CD4-positive, alpha-beta T cell treated with Interleukin-15 for 4 hours (primary cell): ENCODE data around the gene CYLC2.

ENCODE experiments used
- DNase-seq: peaks from one replicate; pipeline ENCODE4 v3.0.0-alpha.2; 2020; ENCODE audit warnings: low spot score

CYLC2 gene, protein sequence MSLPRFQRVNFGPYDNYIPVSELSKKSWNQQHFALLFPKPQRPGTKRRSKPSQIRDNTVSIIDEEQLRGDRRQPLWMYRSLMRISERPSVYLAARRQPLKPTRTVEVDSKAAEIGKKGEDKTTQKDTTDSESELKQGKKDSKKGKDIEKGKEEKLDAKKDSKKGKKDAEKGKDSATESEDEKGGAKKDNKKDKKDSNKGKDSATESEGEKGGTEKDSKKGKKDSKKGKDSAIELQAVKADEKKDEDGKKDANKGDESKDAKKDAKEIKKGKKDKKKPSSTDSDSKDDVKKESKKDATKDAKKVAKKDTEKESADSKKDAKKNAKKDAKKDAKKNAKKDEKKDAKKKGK

DNA sequence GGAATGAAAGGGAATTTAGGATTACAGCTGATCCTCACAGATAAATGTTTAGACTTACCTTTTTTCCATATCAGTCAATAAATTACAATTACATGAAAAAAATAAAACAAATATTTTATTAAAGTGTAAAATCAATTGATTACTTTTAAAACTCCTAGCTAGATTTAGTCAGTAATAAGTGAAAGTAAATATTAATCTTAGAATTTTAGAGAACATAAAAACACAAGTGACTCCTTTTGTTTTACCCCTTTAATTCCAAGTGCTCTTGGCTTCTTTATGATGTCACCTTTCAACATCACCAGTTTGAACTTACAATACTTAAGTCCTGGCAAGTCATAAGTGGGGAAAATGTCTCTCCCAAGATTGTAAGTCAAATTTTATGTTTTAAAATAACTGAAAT, at the start of gene CYLC2:
TSS of gene CYLC2 (plus strand) at position 301 of the 400 bp plus-strand sequence. CDS start at position 349, 48 bp downstream.
- DNase-seq = no peak

- no peak for DNase-seq
Observed at GRCh38 chr9:102950346-102950745, 44.8 kb upstream of the CYLC2 start.

GRCh38 chr9:102966999-102967398, 28.1 kb upstream of the CYLC2 start:
- DNase-seq = no peak

DNA sequence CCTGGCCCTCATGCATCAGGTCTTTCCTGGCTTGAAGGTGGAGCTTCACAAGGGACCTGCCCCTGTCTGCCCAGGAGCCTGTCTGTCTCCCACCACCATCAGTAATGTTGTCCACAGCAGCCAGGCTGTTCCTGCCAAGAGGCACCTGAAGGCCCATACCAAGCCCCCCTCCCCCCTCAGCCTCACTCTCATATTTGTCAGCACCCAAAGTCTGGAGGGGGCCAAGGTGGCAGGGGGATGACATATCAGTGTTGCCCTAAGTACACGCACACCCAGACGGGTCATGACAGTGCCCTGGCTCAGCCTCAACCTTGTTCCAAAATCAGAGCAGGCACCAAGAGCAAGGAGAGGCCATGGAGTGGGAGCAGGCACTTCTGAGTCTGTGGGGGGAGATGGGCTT, 27.2 kb upstream of the CYLC2 start:
- DNase-seq = no peak

DNA sequence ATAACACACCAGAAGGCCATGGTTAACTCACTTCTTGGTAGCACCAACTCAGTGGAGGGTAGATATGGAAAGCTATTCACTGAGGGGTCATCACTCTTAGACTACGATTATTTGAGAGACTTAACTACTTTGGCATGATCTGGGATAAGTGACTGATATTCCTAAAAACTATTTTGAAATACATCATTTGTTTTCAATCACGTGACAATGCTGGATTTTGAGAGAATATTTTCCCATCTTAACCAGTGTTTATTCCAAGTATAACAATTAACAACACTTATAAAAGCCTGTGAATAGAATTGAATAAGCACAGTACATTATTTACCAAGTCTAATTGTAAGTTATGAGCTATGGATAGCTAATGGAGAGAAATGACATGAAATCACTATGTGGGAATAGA, 22.4 kb upstream of the CYLC2 start:
- DNase-seq = no peak

DNA sequence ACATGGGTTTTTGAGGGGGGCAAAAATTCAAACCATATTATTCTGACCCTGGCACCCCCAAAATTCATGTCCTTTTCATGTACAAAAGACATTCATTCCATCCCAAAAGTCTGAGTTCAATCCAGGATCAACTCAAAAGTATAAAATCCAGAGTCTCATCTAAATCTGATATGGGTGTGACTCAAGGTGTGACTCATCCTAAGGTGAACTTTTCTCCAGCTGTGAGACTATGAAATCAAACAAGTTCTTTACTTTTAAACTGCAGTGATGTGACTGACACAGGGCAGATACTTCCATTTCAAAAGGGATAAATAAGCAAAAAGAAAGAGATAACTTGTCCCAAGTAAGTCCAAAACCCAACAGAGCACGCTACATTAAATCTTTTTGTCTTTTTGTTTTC, 20.6 kb upstream of the CYLC2 start:
- DNase-seq = no peak

DNA sequence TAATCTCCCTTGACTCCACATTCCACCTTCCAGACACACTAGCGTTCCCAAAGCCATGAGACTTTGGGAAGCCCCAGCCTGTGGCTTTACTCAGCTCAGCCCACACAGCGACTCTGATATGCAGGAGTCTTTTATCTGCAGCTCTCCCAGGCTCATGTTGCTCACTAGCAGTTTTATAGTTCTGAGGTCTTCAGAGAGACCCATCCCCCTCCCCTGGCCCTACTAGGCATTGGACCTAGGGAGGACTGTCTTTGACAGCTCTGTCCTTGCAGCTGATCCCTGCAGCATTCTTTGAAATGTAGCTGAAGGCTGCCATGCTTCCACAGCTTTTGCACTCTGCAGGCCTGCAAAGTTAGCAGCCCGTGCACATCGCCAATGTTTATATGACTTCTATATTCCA, 19.9 kb upstream of the CYLC2 start:
- DNase-seq = no peak

DNA sequence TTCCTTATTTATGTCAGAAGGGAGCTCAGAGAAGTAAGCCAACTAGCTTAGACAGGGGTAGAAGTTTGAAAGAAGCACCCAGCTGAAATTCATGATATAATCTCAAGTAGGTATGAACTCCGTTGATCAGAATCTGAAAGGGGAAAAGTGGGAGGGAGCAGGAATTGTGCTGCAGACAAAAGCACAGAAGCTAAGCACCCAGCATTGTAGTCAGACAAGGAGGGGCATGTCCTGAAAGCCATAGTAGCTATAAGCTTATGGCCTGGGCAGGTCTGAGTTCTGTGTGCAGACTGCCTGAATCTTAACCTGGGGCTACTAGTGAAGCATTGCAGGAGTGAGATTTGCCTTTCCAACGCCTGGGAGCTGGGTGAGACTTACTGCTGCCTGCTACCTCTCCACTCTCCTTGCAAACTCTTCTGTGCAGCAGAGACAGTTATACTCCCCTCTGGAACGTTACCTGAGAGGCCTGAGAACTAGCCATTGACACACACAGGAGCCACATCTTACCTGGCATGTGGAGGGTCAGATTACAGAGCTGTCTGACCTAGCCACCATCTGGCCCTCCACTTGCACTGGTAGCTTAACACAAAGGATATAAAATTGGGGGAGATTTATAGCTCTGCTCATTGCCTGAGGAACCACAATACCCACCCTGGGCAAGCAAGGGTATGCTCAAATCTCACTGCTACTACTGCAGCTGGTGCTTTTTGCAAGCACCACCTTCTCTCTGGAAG, 9.8 kb upstream of the CYLC2 start:
- DNase-seq = no peak

DNA sequence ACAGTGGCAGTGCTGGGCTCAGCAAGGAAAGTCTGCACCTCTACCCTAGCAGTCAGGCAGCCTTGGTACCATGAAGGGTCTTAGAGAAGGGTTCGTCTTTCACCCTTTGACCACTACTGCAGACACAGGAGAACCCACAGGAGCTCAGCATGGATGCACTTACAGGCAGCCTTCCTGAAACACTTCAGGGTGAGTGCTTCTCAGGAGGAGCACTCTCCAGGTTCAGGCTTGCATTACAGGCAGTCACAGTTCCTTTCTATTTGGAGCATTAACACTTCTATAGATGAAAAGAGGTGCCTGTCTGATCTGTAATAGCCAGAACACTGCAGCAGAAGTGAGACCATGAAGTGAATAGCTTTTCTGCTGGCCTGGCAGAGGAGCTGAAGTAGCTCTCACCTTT, 8.7 kb upstream of the CYLC2 start:
- no peak for DNase-seq

- no peak for DNase-seq
Observed at GRCh38 chr9:103003689-103004088, 8.6 kb downstream of the CYLC2 start.

- no peak for DNase-seq
Observed at GRCh38 chr9:103014242-103014641, 19.1 kb downstream of the CYLC2 start.

DNA sequence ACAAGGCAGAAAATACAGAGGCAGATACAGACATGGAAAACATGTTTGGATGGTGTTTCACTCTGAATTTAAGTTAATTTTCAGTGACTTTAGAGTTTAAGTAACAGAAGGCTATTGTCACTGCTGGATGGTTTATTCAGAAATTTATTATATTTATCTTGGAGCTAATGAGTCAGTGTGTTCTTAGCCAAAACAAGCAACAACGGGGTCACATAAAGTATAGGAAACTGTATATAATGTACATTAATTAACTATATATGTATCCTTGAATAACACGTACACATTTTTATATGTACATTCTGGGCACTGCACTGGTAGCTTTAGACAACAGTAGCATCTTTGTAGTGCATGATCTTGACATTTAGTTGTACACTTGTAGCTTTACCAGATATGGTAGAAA, 30.7 kb downstream of the CYLC2 start:
- no peak for DNase-seq

DNA sequence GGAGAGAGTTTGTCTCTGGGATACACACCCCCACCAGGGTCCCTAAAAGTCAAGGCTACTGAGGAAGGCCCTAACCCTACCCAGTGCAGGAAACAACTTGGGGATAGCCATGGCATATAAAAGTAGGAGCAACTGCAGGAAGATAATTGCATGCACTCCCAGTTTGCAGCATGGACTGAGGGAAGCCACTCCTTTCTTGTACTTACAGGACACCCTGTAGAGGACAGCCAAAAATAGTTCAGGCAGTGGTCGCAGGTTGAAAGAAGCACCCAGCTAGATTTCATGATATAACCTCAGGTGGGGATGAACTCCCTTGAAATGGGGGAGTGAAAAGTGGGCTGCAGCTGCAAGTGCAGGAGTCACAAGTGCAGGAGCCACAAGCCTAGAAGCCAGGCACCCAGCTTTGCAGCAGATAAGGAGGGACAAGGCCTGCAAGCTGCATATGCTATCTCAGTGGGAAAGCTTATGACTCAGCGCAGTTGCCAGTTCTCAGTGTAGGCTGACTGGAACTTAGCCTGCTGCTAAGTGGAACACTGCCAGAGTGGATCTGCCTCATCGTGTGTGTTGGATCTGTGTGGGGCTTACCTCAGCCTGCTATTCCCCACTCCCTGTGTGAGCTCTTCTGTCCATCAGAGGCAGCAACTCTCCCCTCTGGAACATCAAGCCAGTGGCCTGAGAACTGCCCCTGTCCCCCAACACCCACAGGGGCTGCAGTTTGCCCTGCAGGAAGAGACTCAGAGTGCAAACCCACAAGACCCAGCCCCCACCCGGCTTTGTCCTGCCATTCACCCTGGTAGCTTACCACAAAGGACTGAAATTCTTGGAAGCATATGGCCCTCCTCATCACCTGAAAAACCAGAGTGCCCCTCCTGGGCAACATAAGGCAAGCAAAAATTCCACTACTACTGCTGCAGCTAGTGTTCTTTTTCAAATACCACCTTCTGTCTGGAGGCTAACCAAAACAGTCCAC, 42.7 kb downstream of the CYLC2 start:
- DNase-seq = no peak

DNA sequence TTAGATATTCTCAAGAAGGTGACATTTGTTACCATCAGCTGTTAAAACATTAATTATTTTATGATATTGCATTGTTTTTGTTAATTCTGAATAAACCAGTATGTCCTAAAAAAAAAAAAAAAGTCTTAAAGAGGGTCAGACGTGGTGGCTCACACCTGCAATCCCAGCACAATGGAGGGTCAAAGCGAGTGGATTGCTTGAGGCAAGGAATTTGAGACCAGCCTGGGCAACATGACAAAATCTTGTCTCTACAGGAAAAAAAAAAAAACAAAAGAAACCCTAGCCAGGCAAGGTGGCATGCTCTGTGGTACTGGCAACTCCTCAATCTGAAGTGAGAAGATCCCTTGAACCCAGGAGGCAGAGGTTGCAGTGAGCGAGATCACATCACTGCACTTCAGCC, 46.8 kb downstream of the CYLC2 start:
- DNase-seq = no peak
